Suppressor macrophage (primary cell): Measurements from ENCODE around the gene RTN4IP1.

Experiments
- DNase-seq, 4 experiments: peaks; one replicate each; pipeline ENCODE4 v3.0.0-alpha.2; 2020 to 2022

RTN4IP1 gene

GRCh38 chr6:106546691-106547414, 82.4 kb downstream of the RTN4IP1 start:
- peak; percentile 52 to 84 (median 70) for DNase-seq

- DNase-seq: no peak
Measured at GRCh38 chr6:106546261-106546690, 83.0 kb downstream of the RTN4IP1 start.

- no peak for DNase-seq
Measured at GRCh38 chr6:106540907-106541306, 88.4 kb downstream of the RTN4IP1 start.

GRCh38 chr6:106540432-106540831, 88.9 kb downstream of the RTN4IP1 start:
- DNase-seq: no peak

GRCh38 chr6:106539936-106540335, 89.4 kb downstream of the RTN4IP1 start:
- DNase-seq: peak; percentile 49 to 78 (median 66)

- DNase-seq: peak; percentile 35 to 66 (median 55)
Measured at GRCh38 chr6:106538145-106538544, 91.2 kb downstream of the RTN4IP1 start.

- no peak for DNase-seq
Measured at GRCh38 chr6:106537662-106538061, 91.6 kb downstream of the RTN4IP1 start.

- peak in 2 of 4 experiments; percentile 39 to 47 for DNase-seq
Measured at GRCh38 chr6:106536851-106537250, 92.4 kb downstream of the RTN4IP1 start.

- DNase-seq: no peak
Measured at GRCh38 chr6:106536357-106536756, 92.9 kb downstream of the RTN4IP1 start.

- DNase-seq: no peak
Measured at GRCh38 chr6:106535012-106535411, 94.3 kb downstream of the RTN4IP1 start.

- no peak for DNase-seq
Measured at GRCh38 chr6:106534564-106534982, 94.7 kb downstream of the RTN4IP1 start.

GRCh38 chr6:106534004-106534403, 95.3 kb downstream of the RTN4IP1 start:
- no peak for DNase-seq

GRCh38 chr6:106533054-106533453, 96.2 kb downstream of the RTN4IP1 start:
- peak; percentile 33 to 66 (median 61) for DNase-seq

GRCh38 chr6:106530502-106530901, 98.8 kb downstream of the RTN4IP1 start:
- no peak for DNase-seq

GRCh38 chr6:106530026-106530425, 99.3 kb downstream of the RTN4IP1 start:
- DNase-seq: no peak

GRCh38 chr6:106529438-106529837, 99.9 kb downstream of the RTN4IP1 start:
- no peak for DNase-seq

GRCh38 chr6:106528521-106528920, 100.8 kb downstream of the RTN4IP1 start:
- no peak for DNase-seq

GRCh38 chr6:106527979-106528378, 101.3 kb downstream of the RTN4IP1 start:
- DNase-seq: peak in 1 of 4 experiments; percentile 47

GRCh38 chr6:106527117-106527516, 102.2 kb downstream of the RTN4IP1 start:
- no peak for DNase-seq

GRCh38 chr6:106525882-106526275, 103.4 kb downstream of the RTN4IP1 start:
- no peak for DNase-seq

GRCh38 chr6:106525107-106525881, 104.0 kb downstream of the RTN4IP1 start:
- DNase-seq: no peak

GRCh38 chr6:106522562-106523250, 106.6 kb downstream of the RTN4IP1 start:
- peak; percentile 2 to 53 (median 36) for DNase-seq
